A549 (cell line): ENCODE data around the gene ARHGEF4. TPM values are rescaled to one million over a fixed set of nuclear protein-coding genes. Genes with fewer than 3 reads are reported as not detected.
A peak's percentile ranks its signal among the peaks of the same experiment; 100 is the strongest.

Source experiments
- ATAC-seq, 2 experiments: fragments of 200-7000 bp in 1 of 2; fragments of >200 bp in 1 of 2; cut with Nextera tagmentation in 1 of 2; cut with Tn5 transposase in 1 of 2; 3 replicates each; pipeline versions ENCODE4 v1.8.0 to v1.9.1; 2018 to 2020; ENCODE audit warnings: mild to moderate bottlenecking in 1 of 2, moderate library complexity in 1 of 2
- CTCF ChIA-PET: fragments of 300-600 bp; sonication (Branson Sonifier 250); formaldehyde crosslinking; extraction: SDS; loops from one replicate; lab custom pipeline; 2021; ENCODE audit warnings: antibody characterized with exemption, inconsistent platforms; lab: Yijun Ruan, JAX
- POLR2A ChIA-PET: fragments of 350-600 bp; formaldehyde crosslinking; extraction: SDS; loops from one replicate; lab custom pipeline; 2021; ENCODE audit warnings: antibody characterized with exemption, inconsistent platforms; lab: Yijun Ruan, JAX
- DNase-seq, 2 experiments: peaks; one replicate each; pipeline versions ENCODE4 v3.0.0 to v3.0.0-alpha.2; 2011 to 2016; ENCODE audit warnings: low read depth in 1 of 2, low spot score in 1 of 2
- FAIRE-seq: peaks from 2 replicates; lab custom pipeline; 2011; peaks lifted over from hg19 to GRCh38; lab: Jason Lieb, UNC
- H3K27ac ChIP-seq, 2 experiments: fragments of >200 bp; sonication (Bioruptor Twin); formaldehyde crosslinking; 3 replicates each; pipeline ENCODE4 v1.5.1; 2016 to 2017
- H3K4me1 ChIP-seq: fragments of >200 bp; sonication (Bioruptor Twin); formaldehyde crosslinking; 3 replicates; pipeline ENCODE4 v1.6.1; 2016
- H3K4me2 ChIP-seq: fragments of >200 bp; sonication (Bioruptor Twin); formaldehyde crosslinking; 3 replicates; pipeline ENCODE4 v1.6.1; 2016
- H3K4me3 ChIP-seq: fragments of >200 bp; sonication (Bioruptor Twin); formaldehyde crosslinking; 3 replicates; pipeline ENCODE4 v1.5.1; 2016
- H3K9me3 ChIP-seq: fragments of >200 bp; sonication (Bioruptor Twin); formaldehyde crosslinking; 3 replicates; pipeline ENCODE4 v1.6.1; 2016
- CBX2 ChIP-seq: fragments of 200-600 bp; sonication (generic); IDR thresholded peaks from 2 replicates; pipeline ENCODE4 v1.6.1; 2016; ENCODE audit warnings: low read depth, mild to moderate bottlenecking, borderline replicate concordance
- EP300 ChIP-seq, 2 experiments: fragments of >200 bp; sonication (Bioruptor Twin); formaldehyde crosslinking; IDR thresholded peaks; 2 replicates in 1 of 2; 3 replicates in 1 of 2; pipeline ENCODE4 v1.6.1; 2016 to 2017
- ESRRA ChIP-seq: fragments of 150-350 bp; IDR thresholded peaks from 2 replicates; pipeline ENCODE4 v1.6.1; 2014; ENCODE audit warnings: mild to moderate bottlenecking, low read length, borderline replicate concordance
- HEYL ChIP-seq: fragments of 250-450 bp; sonication (Bioruptor Pico); IDR thresholded peaks from 2 replicates; pipeline ENCODE4 v1.8.0; 2021; ENCODE audit warnings: mild to moderate bottlenecking, moderate library complexity
- HOXB5 ChIP-seq: fragments of 250-450 bp; sonication (Bioruptor Pico); IDR thresholded peaks from 2 replicates; pipeline ENCODE4 v1.5.0; 2020; ENCODE audit warnings: mild to moderate bottlenecking, moderate library complexity
- JUNB ChIP-seq: fragments of >200 bp; sonication (Bioruptor Twin); formaldehyde crosslinking; IDR thresholded peaks from 2 replicates; pipeline ENCODE4 v1.6.1; 2016
- KDM1A ChIP-seq: fragments of 200-600 bp; sonication (generic); IDR thresholded peaks from 2 replicates; pipeline ENCODE4 v1.6.1; 2016; ENCODE audit warnings: low read depth, mild to moderate bottlenecking
- NFE2L2 ChIP-seq: fragments of 150-350 bp; conservative IDR thresholded peaks from 2 replicates; pipeline ENCODE4 v1.6.1; 2014; ENCODE audit warnings: low read length
- NPAS2 ChIP-seq: fragments of 250-450 bp; sonication (Bioruptor Pico); IDR thresholded peaks from 2 replicates; pipeline ENCODE4 v1.8.0; 2022; ENCODE audit warnings: mild to moderate bottlenecking, moderate library complexity, borderline replicate concordance
- NR3C1 ChIP-seq: fragments of >200 bp; sonication (Bioruptor Twin); formaldehyde crosslinking; IDR thresholded peaks from 3 replicates; pipeline ENCODE4 v1.6.1; 2017
- POLR2A ChIP-seq: IDR thresholded peaks from 2 replicates; pipeline ENCODE4 v1.6.1; 2012; ENCODE audit warnings: mild to moderate bottlenecking, low read length
- RAD21 ChIP-seq, 2 experiments: fragments of >200 bp in 1 of 2; sonication (Bioruptor Twin) in 1 of 2; formaldehyde crosslinking in 1 of 2; IDR thresholded peaks in 1 of 2; conservative IDR thresholded peaks in 1 of 2; 2 replicates in 1 of 2; 3 replicates in 1 of 2; pipeline ENCODE4 v1.6.1; 2012 to 2018; ENCODE audit warnings: inconsistent platforms in 1 of 2
- RARB ChIP-seq: fragments of 250-450 bp; sonication (Bioruptor Pico); IDR thresholded peaks from 2 replicates; pipeline ENCODE4 v1.8.0; 2021; ENCODE audit warnings: mild to moderate bottlenecking, moderate library complexity
- RCOR1 ChIP-seq: fragments of 150-350 bp; IDR thresholded peaks from 2 replicates; pipeline ENCODE4 v1.6.1; 2014; ENCODE audit warnings: antibody characterized with exemption, low read length, low read depth
- SMC3 ChIP-seq: fragments of >200 bp; sonication (Bioruptor Twin); formaldehyde crosslinking; IDR thresholded peaks from 3 replicates; pipeline ENCODE4 v1.6.1; 2018; ENCODE audit warnings: inconsistent platforms
- TFCP2L1 ChIP-seq: fragments of 250-450 bp; sonication (Bioruptor Pico); IDR thresholded peaks from 2 replicates; pipeline ENCODE4 v1.5.0; 2021; ENCODE audit warnings: mild to moderate bottlenecking
- ZC3H11A ChIP-seq: fragments of 450-650 bp; IDR thresholded peaks from 2 replicates; pipeline ENCODE4 v1.6.1; 2014; ENCODE audit warnings: antibody characterized with exemption, mild to moderate bottlenecking
- ZFP36 ChIP-seq: fragments of 450-650 bp; IDR thresholded peaks from 2 replicates; pipeline ENCODE4 v1.6.1; 2014; ENCODE audit warnings: borderline replicate concordance; ENCODE audit not compliant: partially characterized antibody
- ZNF302 ChIP-seq: fragments of 250-450 bp; sonication (Bioruptor Pico); IDR thresholded peaks from 2 replicates; pipeline ENCODE4 v1.9.0; 2021; ENCODE audit warnings: inconsistent platforms, mild to moderate bottlenecking, moderate library complexity
- ZSCAN20 ChIP-seq: fragments of 250-450 bp; sonication (Bioruptor Pico); IDR thresholded peaks from 2 replicates; pipeline ENCODE4 v1.8.0; 2022; ENCODE audit warnings: mild to moderate bottlenecking, moderate library complexity
- WGBS: methylation state at CpG from one replicate; pipeline ENCODE4 v1.1.6; 2017; ENCODE audit errors: missing lambda C conversion rate; 5-methylcytosine and 5-hydroxymethylcytosine counted together
- polyA plus RNA-seq, 4 experiments: library from polyadenylated mRNA; depleted of rRNA in 3 of 4; stranded (reverse); fragments of >200 nt; fragmentation: RNase III in 1 of 4; extraction: RNeasy Plus Mini Kit Qiagen cat#74134 plus additional on column Dnase treatment in 1 of 4; gene quantifications; 2 replicates in 3 of 4; 3 replicates in 1 of 4; pipeline ENCODE4 v1.2.3, GENCODE V29; 2011 to 2017
- TF ChIP-seq, protein P1 (sequence below): fragments of 450-650 bp; IDR thresholded peaks from 2 replicates; pipeline ENCODE4 v1.6.1; 2014; ENCODE audit warnings: antibody characterized with exemption
- TF ChIP-seq, protein P2 (sequence below): fragments of 250-450 bp; sonication (Bioruptor Pico); IDR thresholded peaks from 2 replicates; pipeline ENCODE4 v1.5.0; 2020; ENCODE audit warnings: low read depth, mild to moderate bottlenecking, moderate library complexity
- TF ChIP-seq, protein P3 (sequence below): fragments of >200 bp; sonication (Bioruptor Twin); formaldehyde crosslinking; IDR thresholded peaks from 3 replicates; pipeline ENCODE4 v1.5.1; 2016

Gene ARHGEF4
- polyA plus RNA-seq, 2 of the 4 experiments (the other 2 are of a cell fraction) = 1.00 to 2.1 TPM

DNA sequence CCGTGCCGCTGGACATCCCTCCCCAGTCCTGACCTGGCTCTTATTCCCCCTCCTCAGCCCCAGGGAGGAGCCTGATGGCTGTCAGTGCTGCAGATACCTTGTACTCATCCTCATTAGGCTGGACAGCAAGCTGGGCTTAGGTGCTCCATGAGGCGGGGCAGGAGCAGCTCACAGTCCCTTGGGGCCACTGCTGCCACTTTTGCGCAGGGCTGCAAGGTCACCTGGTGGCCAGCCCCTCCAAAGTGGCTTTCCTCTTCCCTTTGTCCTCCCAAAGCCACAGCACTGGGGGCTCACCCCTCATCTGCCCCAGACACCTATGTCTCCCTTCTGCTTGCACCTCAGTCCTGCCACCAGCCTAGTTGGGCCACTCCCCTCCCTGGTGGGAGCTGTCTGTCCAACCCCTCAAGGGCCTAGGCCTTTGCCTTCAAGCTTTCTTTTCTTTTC, 195.7 kb downstream of the ARHGEF4 start:
- CTCF ChIA-PET = interaction anchor here (0.7 to 1.3 kb wide), 4 partner anchors 9 to 68 kb away, joined by 3 to 4 read pairs (median 3); no protein-coding TSS in a partner anchor
- H3K4me1 ChIP-seq = peaks cover 9% of the 10 kb centered on the region
- no peak for TF ChIP-seq POLR2A
- TF ChIP-seq ZSCAN20 (CRISPR knock-in tag) = no peak
- TF ChIP-seq TFCP2L1 (CRISPR knock-in tag) = no peak
- TF ChIP-seq, protein P1, sequence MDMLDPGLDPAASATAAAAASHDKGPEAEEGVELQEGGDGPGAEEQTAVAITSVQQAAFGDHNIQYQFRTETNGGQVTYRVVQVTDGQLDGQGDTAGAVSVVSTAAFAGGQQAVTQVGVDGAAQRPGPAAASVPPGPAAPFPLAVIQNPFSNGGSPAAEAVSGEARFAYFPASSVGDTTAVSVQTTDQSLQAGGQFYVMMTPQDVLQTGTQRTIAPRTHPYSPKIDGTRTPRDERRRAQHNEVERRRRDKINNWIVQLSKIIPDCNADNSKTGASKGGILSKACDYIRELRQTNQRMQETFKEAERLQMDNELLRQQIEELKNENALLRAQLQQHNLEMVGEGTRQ = no peak
- no peak for TF ChIP-seq NFE2L2
- no peak for TF ChIP-seq NR3C1
- TF ChIP-seq CBX2 = no peak
- TF ChIP-seq JUNB = no peak
- TF ChIP-seq RCOR1 = no peak
- TF ChIP-seq, protein P2, sequence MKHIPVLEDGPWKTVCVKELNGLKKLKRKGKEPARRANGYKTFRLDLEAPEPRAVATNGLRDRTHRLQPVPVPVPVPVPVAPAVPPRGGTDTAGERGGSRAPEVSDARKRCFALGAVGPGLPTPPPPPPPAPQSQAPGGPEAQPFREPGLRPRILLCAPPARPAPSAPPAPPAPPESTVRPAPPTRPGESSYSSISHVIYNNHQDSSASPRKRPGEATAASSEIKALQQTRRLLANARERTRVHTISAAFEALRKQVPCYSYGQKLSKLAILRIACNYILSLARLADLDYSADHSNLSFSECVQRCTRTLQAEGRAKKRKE (CRISPR knock-in tag) = no peak
- TF ChIP-seq SMC3 = no peak
- TF ChIP-seq, all 56 proteins: peak for 0
- POLR2A ChIA-PET = no interaction called here
- FAIRE-seq (no peak), ATAC-seq (no peak), DNase-seq (no peak)
- Histone ChIP-seq H3K27ac (no peak overlapping the region), H3K4me3 (no peak overlapping the region), H3K9me3 (peaks cover 7% of the 10 kb centered on the region; the same call in 1 of the 3 replicates), H3K4me2 (no peak overlapping the region)
- 73% methylated on average over 2 of the region's 4 CpGs for WGBS

DNA sequence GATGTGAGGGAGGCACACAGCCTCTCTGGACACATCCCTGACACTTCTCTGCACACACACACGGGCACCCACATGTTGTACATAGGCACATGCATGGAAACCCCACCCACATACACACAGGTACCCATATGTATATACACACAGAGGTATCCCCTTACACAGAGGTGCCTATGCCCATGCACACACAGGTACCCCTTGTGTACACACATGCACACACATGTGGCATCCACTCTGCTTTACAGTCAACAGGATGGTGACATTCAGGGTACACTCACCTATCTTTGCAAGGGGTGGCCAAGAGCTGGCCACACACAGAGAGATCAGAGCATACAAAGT, 197.0 kb downstream of the ARHGEF4 start:
- H3K4me1 ChIP-seq = peaks cover 9% of the 10 kb centered on the region
- FAIRE-seq = no peak
- H3K4me3 ChIP-seq = no peak overlapping the region
- ChIA-PET POLR2A (no interaction called here), CTCF (interaction anchor here (0.9 kb wide), 1 partner anchor 23 kb away, joined by 3 read pairs; no protein-coding TSS in a partner anchor)
- TF ChIP-seq RARB (CRISPR knock-in tag) (no peak), HEYL (CRISPR knock-in tag) (no peak), ZFP36 (no peak), ZC3H11A (no peak), EP300 (IDR thresholded peaks at IDR 0.05) (no peak), ZNF302 (CRISPR knock-in tag) (no peak), JUNB (no peak), TFCP2L1 (CRISPR knock-in tag) (no peak), HOXB5 (no peak), NPAS2 (no peak), KDM1A (no peak), ESRRA (no peak), RAD21 (conservative IDR thresholded peaks at IDR 0.05 in 1 of 2, IDR thresholded peaks at IDR 0.05 in 1 of 2) (no peak), NFE2L2 (no peak)
- TF ChIP-seq, protein P3, sequence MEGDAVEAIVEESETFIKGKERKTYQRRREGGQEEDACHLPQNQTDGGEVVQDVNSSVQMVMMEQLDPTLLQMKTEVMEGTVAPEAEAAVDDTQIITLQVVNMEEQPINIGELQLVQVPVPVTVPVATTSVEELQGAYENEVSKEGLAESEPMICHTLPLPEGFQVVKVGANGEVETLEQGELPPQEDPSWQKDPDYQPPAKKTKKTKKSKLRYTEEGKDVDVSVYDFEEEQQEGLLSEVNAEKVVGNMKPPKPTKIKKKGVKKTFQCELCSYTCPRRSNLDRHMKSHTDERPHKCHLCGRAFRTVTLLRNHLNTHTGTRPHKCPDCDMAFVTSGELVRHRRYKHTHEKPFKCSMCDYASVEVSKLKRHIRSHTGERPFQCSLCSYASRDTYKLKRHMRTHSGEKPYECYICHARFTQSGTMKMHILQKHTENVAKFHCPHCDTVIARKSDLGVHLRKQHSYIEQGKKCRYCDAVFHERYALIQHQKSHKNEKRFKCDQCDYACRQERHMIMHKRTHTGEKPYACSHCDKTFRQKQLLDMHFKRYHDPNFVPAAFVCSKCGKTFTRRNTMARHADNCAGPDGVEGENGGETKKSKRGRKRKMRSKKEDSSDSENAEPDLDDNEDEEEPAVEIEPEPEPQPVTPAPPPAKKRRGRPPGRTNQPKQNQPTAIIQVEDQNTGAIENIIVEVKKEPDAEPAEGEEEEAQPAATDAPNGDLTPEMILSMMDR = no peak
- ATAC-seq = no peak; a peak in 1 of 6 replicates
- no peak overlapping the region for H3K27ac ChIP-seq
- WGBS = 0% methylated on average over 1 of the region's 1 CpG
- H3K4me2 ChIP-seq = peak overlapping the region; percentile 98; the same call in 1 of the 3 replicates
- no peak for DNase-seq
- no peaks in the 10 kb centered on the region for H3K9me3 ChIP-seq
